NCI-H146 (cell line): ENCODE results near the gene SLC22A3.

ENCODE experiments used
- DNase-seq: peaks from one replicate; lab custom pipeline; 2025; lab: John Stamatoyannopoulos, UW

SLC22A3 gene

GRCh38 chr6:160417550-160417949 is 69.4 kb downstream of the SLC22A3 start:
- no peak for DNase-seq

GRCh38 chr6:160418370-160418769 is 70.2 kb downstream of the SLC22A3 start:
- no peak for DNase-seq

DNA sequence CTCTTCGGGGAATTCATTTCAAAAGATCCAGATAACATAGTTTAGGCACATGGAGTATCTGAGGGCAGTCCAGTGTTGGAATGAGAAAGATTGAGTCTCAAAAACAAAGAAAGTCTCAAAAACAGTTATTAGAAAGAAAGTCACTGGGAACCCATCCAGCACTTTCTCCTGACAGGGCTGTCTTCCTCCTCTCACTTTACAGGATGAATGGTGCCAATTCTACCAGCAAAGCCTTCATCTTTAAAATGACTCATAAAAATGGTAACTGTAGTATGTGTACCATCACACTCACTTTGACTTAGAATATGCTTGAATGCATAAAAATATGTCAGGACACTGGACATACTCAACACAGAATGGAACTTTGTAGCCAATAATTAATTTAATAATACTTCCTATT is 71.3 kb downstream of the SLC22A3 start:
- no peak for DNase-seq

- no peak for DNase-seq
These were observed 72.2 kb downstream of the SLC22A3 start for GRCh38 chr6:160420253-160420968.

GRCh38 chr6:160420969-160421556 is 72.9 kb downstream of the SLC22A3 start:
- no peak for DNase-seq

- DNase-seq, result no peak
These were observed 73.7 kb downstream of the SLC22A3 start for GRCh38 chr6:160421854-160422253.

- DNase-seq, result no peak
These were observed 76.1 kb downstream of the SLC22A3 start for GRCh38 chr6:160424256-160424655.

GRCh38 chr6:160426136-160426535 is 78.0 kb downstream of the SLC22A3 start:
- DNase-seq, result no peak

DNA sequence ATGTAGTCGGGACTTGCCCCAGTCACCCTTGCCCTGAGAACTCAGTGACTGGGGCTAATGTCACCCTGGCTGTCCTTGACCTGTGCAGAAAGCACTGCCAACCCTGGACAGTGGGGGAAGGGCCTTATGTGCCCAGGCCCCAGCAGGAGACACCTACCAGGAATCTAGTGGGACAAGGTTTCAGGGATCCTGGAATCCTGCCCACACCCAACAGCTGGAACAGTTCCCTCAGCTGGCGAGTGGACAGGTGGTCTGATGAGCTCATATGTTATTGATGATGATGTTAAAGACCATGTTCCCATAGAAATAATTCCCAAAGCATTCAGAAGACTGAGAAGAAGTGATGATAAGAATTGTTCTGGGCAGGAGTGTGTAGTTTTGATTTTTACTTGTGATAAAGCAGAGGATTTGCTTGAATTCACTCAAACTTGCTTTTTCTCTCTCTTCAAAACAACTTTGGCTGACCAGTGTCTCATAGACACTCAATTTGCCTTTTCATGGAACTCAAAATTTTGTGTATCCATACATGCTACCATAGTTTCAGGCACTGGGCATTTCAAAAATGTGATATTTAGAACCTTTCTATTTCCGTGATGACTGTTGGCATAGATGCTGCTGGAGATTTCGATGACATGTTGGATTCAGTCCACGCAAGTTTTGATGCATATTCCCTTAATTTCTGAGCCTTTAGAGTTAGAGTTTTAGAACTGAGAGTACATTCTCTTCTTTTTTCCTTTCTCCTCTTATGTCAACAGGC is 79.3 kb downstream of the SLC22A3 start:
- no peak for DNase-seq

GRCh38 chr6:160428069-160428430 is 79.9 kb downstream of the SLC22A3 start:
- no peak for DNase-seq

DNA sequence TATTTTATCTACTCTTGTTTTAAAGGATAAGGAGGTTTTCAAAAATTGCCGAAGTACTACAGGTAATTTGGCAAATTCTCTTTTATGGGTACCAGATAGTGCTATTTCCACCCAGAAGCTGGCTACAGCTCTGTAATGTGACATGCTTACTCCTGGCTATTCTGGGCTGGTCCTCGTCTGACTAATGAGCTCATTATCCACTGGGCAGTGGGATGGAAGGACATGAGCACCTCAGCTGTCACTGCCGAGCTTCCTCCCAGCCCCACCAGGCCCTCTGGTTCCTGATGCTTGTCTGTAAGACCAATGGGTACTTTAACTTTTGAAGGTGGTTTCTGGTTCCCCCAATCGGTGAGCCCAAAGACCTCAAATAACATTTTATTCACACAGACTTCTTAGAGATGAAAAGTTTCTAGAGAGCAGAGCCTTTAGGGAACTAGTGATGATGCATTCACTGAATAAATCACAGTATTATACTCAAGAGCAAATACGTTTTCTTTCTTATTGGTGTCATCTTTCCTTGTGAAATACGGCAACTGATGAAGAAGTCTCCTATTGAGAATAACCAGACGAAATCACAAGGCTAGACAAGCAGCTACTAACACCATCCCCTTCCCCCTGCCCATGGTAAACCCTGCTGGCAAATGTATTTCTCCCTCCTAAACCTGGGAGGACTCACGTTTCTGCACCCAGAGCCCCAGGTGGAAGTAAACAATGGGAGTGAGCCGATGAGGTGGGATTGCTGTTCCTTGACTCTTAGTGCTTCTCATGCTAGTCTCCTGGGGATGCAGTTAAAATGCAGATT is 80.8 kb downstream of the SLC22A3 start:
- DNase-seq, result no peak

DNA sequence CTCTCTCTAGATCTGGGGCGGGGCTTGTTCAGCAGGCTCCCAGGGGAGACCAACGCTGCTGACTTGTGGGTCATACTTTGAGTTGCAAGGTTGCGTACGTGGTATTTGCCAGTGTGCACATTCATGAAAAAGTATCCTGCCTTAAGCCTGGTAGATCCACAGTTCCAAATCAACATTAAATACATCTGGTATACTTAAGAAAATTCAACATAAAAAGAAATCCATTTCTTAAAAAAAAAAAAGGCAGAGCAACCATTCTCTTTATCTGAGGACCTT is 81.4 kb downstream of the SLC22A3 start:
- DNase-seq, result no peak

DNA sequence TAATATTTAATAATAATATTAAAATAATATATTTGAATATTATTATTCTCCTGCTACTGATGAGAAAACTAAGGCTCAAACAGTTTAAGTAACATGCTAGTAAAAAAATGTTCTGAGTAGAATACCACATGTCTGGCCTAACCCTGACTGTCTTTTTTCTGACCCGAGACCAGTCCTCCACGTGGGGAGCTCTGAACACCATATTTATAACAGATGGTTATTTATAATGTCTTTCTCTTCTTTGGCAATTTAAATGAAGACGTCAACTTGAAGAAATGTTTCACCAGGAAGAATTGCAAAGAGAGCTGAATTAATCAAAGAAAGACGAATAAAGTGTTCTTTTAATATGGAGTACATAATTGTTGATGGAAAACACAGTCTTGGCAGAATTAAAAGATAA is 82.0 kb downstream of the SLC22A3 start:
- no peak for DNase-seq

- no peak for DNase-seq
These were observed 82.6 kb downstream of the SLC22A3 start for GRCh38 chr6:160430751-160431150.

GRCh38 chr6:160431226-160431625 is 83.0 kb downstream of the SLC22A3 start:
- no peak for DNase-seq

DNA sequence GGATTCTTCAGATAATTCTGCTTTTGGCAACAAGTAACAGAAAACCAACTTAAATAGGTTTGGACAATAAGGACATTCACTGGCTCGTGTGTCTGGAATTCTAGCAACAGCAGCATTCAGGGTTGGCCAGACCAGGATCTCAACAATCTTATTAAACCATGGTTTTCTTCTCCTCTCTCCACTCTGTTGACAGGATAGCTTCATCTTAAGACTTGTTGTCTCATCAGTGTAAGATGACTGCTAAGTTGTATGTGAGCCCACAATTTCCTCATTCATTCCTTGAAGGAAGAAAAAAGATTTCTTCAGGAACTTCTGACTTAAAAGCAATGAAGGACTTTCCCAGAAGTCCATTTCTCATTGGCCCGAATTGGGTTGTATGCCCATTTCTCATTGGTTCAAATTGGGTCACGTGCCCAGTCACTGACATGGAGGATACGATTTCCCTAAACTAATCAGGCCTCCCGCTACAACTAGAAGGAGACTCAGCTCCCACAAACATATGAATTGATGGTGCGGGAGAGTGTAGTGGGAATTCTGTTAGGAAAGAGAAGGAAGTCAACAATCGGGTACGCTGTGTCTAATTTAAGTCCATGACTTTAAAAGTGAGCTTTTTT is 83.7 kb downstream of the SLC22A3 start:
- no peak for DNase-seq

- no peak for DNase-seq
These were observed 87.8 kb downstream of the SLC22A3 start for GRCh38 chr6:160435935-160436334.

DNA sequence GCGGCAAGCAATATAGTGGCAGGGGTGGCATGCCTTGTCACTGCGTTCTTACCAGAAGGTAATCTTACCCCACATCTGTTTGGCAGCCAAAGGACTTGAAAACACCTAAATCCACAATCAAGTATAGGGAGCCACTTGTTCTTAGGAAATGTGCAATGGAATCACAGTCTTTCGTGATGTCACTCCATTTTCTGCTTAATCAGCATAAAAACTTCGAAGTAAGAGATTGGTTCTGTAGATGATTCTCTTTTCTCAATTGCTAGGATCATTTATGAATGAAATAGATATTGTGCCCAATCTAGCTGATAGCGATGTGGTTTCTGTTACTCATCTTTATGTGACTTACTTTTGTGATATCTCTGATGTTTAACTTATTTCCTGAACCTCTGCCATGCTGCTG is 89.0 kb downstream of the SLC22A3 start:
- no peak for DNase-seq

- no peak for DNase-seq
These were observed 89.6 kb downstream of the SLC22A3 start for GRCh38 chr6:160437775-160438174.

DNA sequence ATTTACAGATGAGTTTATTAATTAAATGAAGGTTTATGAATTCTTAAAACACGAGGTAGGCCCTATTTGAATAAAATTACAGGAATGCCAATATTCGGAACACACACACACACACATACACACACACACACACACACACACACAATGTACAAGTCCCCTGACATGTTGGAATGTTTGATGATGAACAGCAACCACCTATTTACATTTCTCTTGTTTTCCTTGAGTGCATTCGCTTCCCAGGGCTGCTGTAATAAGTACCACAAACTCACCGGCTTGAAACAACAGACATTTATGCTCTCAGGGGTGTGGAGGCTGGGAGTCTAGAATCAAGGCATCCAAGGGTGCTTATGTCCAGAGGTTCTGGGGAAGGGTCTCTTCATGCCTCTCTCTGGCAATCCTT is 90.3 kb downstream of the SLC22A3 start:
- DNase-seq, result no peak

DNA sequence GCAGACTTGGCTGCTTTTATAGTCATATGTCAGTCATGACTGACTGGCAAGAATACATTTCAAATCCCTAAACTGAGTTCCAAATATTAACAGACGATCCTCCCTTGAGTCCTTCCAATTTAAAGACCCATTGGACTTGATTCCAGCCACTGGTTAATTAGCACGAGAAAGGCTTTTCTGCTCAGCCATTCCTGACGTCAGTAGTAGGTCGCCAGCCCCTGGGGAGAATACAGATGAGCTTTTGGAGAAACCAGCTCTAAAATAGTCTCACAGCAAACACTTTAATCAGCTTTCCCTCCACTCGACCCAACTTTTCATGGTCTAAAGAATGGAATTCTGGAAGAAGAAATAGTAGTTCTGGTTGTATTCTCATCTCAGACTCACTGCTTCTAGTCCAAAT is 91.6 kb downstream of the SLC22A3 start:
- DNase-seq, result no peak

DNA sequence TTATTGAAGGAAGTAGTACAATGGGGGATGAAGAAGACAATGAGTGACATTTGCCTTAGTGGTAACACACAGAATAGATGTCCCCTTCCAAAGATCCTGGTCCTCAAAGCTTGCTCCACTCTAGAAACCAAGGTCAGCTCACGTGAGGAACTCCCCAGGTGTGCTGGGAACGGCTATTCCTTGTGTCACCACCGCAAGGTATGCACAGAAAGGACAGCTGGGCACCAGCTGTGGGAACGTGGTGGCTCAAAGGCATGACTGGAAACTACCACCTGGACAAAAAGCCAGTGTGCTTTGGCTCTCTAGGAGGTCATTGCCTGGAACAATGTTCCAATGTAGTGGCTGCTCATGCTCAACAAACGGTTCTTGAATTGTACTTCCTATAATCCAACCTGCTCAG is 94.0 kb downstream of the SLC22A3 start:
- no peak for DNase-seq
